ENCODE measurements around the gene CALN1. TPM values are rescaled to one million over a fixed set of nuclear protein-coding genes. Genes with fewer than 3 reads are reported as not detected.

CALN1 gene
- total and polyA plus RNA-seq, 2 experiments from 2014 or later, result 7.6 to 14.5 TPM

DNA sequence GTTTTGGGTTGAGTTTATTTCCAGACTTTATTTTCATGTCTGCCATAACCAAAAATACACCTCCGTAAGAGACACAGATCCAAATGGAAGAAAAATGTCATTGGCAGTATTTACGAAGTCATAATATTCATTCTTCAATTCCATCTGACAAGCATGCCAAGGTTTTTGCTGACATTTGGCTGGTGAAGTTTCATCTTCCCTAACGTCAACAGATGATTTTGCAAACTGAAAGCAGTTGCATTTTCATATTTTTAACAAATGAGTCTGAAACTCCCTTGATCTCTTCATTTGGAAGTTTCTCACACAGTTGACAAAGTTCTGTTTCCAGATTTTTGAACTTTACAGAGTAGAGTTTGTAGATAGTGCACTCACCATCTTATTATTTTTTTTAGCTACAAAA lies 114.5 kb downstream of the CALN1 start (continued):
- no peak for TF ChIP-seq ZNF462 (CRISPR knock-in tag; IDR thresholded peaks at IDR 0.05)
- no peak for TF ChIP-seq STAT1 (IDR thresholded peaks at IDR 0.05; ENCODE audit: unreplicated experiment)
- TF ChIP-seq POLR2AphosphoS5 (IDR thresholded peaks at IDR 0.05; ENCODE audit: low read depth), result no peak
- no peak for TF ChIP-seq EZH2 (IDR thresholded peaks at IDR 0.05; ENCODE audit: low read depth, unreplicated experiment)

DNA sequence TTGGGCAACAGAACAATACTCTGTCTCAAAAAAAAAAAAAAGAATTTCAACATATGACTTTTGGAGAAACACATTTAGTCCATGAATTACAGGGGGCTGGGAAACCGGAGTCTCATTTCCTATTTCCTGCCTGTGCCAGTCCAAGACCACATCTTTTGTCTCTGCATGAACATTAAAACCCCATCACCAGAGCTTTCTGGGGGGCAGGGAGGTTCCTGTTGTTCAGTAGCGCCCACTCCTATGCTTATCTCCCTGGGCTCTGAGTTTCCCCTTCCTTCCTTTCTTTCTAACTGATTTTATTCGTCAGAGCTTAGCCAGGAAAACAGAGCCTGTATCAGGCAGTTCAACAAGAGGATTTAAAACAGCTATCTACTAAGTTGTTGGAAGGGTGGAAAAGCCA lies 119.3 kb downstream of the CALN1 start:
- ATAC-seq (no peak), DNase-seq (ENCODE audit: low spot score) (no peak)
- Histone ChIP-seq H3K4me3 (no peak overlapping the region), H3F3A (replicated peaks; ENCODE audit: low read depth) (no peaks in the 10 kb centered on the region), H2AFZ (no peak overlapping the region), H3K9me2 (ENCODE audit: insufficient read depth) (no peaks in the 10 kb centered on the region), H3K27ac (ENCODE audit: low read depth) (peak overlapping the region; percentile 35; the same call in 1 of the 2 replicates), H3K79me2 (replicated peaks; ENCODE audit: insufficient read depth) (peaks cover 4% of the 10 kb centered on the region; the same call in 1 of the 2 replicates), H3K36me3 (ENCODE audit: insufficient read depth) (no peaks in the 10 kb centered on the region), H4K20me1 (replicated peaks; ENCODE audit: insufficient read depth) (no peaks in the 10 kb centered on the region), H3K4me2 (no peak overlapping the region), H3K4me1 (ENCODE audit: insufficient read depth) (no peaks in the 10 kb centered on the region; the same call in 1 of the 2 replicates), H3K27me3 (ENCODE audit: insufficient read depth) (no peaks in the 10 kb centered on the region)
- H3K4me1 Mint-ChIP-seq, result no peaks in the 10 kb centered on the region
- H3K9me3 Mint-ChIP-seq, result peaks cover 13% of the 10 kb centered on the region; the same call in 2 of the 3 replicates
- no peak overlapping the region for H3K27ac Mint-ChIP-seq
- H3K36me3 Mint-ChIP-seq (ENCODE audit: low read depth), result peaks cover 28% of the 10 kb centered on the region; the same call in 2 of the 3 replicates
- H3K27me3 Mint-ChIP-seq (ENCODE audit: insufficient read depth, low read depth, poor library complexity), result no peaks in the 10 kb centered on the region
- H3K4me3 Mint-ChIP-seq, result no peak overlapping the region
- TF ChIP-seq JUNB (IDR thresholded peaks at IDR 0.05; ENCODE audit: unreplicated experiment) (no peak), POLR2AphosphoS5 (IDR thresholded peaks at IDR 0.05; ENCODE audit: low read depth) (no peak), NANOG (IDR thresholded peaks at IDR 0.05; ENCODE audit: borderline replicate concordance) (no peak), STAT1 (IDR thresholded peaks at IDR 0.05; ENCODE audit: unreplicated experiment) (no peak), ZNF331 (CRISPR knock-in tag; IDR thresholded peaks at IDR 0.05; ENCODE audit: low read depth) (no peak), EZH2 (IDR thresholded peaks at IDR 0.05; ENCODE audit: low read depth, unreplicated experiment) (no peak), CREB1 (CRISPR knock-in tag; IDR thresholded peaks at IDR 0.05; ENCODE audit: low read depth) (no peak)
- TF ChIP-seq, protein P1, sequence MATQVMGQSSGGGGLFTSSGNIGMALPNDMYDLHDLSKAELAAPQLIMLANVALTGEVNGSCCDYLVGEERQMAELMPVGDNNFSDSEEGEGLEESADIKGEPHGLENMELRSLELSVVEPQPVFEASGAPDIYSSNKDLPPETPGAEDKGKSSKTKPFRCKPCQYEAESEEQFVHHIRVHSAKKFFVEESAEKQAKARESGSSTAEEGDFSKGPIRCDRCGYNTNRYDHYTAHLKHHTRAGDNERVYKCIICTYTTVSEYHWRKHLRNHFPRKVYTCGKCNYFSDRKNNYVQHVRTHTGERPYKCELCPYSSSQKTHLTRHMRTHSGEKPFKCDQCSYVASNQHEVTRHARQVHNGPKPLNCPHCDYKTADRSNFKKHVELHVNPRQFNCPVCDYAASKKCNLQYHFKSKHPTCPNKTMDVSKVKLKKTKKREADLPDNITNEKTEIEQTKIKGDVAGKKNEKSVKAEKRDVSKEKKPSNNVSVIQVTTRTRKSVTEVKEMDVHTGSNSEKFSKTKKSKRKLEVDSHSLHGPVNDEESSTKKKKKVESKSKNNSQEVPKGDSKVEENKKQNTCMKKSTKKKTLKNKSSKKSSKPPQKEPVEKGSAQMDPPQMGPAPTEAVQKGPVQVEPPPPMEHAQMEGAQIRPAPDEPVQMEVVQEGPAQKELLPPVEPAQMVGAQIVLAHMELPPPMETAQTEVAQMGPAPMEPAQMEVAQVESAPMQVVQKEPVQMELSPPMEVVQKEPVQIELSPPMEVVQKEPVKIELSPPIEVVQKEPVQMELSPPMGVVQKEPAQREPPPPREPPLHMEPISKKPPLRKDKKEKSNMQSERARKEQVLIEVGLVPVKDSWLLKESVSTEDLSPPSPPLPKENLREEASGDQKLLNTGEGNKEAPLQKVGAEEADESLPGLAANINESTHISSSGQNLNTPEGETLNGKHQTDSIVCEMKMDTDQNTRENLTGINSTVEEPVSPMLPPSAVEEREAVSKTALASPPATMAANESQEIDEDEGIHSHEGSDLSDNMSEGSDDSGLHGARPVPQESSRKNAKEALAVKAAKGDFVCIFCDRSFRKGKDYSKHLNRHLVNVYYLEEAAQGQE (IDR thresholded peaks at IDR 0.05; ENCODE audit: unreplicated experiment), result no peak
- TF ChIP-seq, protein P2, sequence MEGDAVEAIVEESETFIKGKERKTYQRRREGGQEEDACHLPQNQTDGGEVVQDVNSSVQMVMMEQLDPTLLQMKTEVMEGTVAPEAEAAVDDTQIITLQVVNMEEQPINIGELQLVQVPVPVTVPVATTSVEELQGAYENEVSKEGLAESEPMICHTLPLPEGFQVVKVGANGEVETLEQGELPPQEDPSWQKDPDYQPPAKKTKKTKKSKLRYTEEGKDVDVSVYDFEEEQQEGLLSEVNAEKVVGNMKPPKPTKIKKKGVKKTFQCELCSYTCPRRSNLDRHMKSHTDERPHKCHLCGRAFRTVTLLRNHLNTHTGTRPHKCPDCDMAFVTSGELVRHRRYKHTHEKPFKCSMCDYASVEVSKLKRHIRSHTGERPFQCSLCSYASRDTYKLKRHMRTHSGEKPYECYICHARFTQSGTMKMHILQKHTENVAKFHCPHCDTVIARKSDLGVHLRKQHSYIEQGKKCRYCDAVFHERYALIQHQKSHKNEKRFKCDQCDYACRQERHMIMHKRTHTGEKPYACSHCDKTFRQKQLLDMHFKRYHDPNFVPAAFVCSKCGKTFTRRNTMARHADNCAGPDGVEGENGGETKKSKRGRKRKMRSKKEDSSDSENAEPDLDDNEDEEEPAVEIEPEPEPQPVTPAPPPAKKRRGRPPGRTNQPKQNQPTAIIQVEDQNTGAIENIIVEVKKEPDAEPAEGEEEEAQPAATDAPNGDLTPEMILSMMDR (conservative IDR thresholded peaks at IDR 0.05; ENCODE audit: low read depth in 2 of 2), result no peak

Measured in GM23338 (cell line).